Esophagus (tissue), 2 donors: ENCODE measurements around the gene CSNK2A3. TPM values are rescaled to one million over a fixed set of nuclear protein-coding genes. Genes with fewer than 3 reads are reported as not detected.

Source experiments
- H3K27ac ChIP-seq, 2 donors: one replicate each; pipeline ENCODE4 v1.5.1; 2013; ENCODE audit warnings: low read depth in 2 of 2, mild to moderate bottlenecking in 2 of 2, inconsistent platforms in 1 of 2, low read length in 1 of 2, moderate library complexity in 1 of 2
- H3K27me3 ChIP-seq, 2 donors: one replicate each; pipeline ENCODE4 v1.6.1; 2013; ENCODE audit warnings: low read length in 2 of 2, control low read depth in 1 of 2, mild to moderate bottlenecking in 1 of 2; ENCODE audit not compliant: insufficient read depth in 2 of 2, control insufficient read depth in 1 of 2
- H3K36me3 ChIP-seq, 2 donors: one replicate each; pipeline ENCODE4 v1.6.1; 2013; ENCODE audit warnings: low read length in 1 of 2; ENCODE audit not compliant: control insufficient read depth in 2 of 2, insufficient read depth in 2 of 2
- H3K4me1 ChIP-seq, 2 donors: one replicate each; pipeline ENCODE4 v1.6.1; 2013; ENCODE audit warnings: low read length in 1 of 2; ENCODE audit not compliant: control insufficient read depth in 2 of 2, insufficient read depth in 2 of 2
- H3K4me3 ChIP-seq, 2 donors: one replicate each; pipeline ENCODE4 v1.5.1; 2013; ENCODE audit warnings: low read length in 2 of 2, mild to moderate bottlenecking in 2 of 2, low read depth in 1 of 2, moderate library complexity in 1 of 2
- H3K9me3 ChIP-seq, 2 donors: one replicate each; pipeline ENCODE4 v1.6.1; 2013; ENCODE audit warnings: mild to moderate bottlenecking in 2 of 2, low read depth in 1 of 2, low read length in 1 of 2, moderate library complexity in 1 of 2; ENCODE audit not compliant: control insufficient read depth in 2 of 2, insufficient read depth in 1 of 2
- WGBS, 2 donors: extraction: QIAGEN DNeasy Blood & Tissue Kit; methylation state at CpG; one replicate each; pipeline ENCODE4 v1.1.7; 2013; 5-methylcytosine and 5-hydroxymethylcytosine counted together
- polyA plus RNA-seq, 2 donors: library from polyadenylated mRNA; stranded (reverse); fragments of 200-250 nt; gene quantifications; one replicate each; pipeline ENCODE4 v1.2.3, GENCODE V29; 2013
- donor health status: healthy with polysubstance abuse.
- donor health status: Bipolar disorder and iron deficiency.

Gene CSNK2A3
- polyA plus RNA-seq, 2 donors, result 0.14 to 0.54 TPM

DNA sequence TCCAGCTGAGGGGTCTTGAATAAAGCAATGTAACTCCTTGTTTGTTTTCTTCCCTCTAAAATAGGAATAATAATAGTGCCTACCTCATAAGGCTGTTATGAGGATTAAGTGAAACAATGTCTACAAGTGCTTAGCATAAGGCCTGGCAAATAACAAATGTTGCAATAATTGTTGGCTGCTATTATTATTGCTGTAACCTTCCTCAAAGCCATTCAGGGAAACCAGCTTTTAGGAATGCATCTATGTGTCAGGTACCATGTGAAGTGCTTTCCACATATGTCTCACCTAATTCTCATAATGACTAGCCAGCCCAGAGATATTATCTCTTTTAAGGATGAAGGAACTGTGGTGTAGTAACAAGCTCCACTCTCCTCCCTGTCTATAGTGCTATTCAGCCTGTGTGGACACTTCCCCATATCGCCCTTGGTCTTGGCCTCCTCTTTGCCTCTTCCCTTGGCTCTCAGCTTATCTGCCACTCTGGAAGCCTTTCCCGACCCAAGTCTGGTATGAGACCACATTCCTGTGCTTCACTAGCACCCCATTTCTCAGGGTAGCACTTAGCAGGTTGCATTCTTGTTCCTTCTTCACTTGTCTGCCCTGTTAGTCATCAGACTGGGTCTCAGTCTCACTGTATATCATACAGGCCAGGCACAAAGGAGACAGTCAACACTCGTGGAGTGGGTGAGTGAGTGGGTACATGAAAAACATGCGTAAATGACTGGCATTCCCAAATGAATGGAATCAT lies 23.8 kb downstream of the CSNK2A3 start:
- no peaks in the 10 kb centered on the region for H3K9me3 ChIP-seq
- no peaks in the 10 kb centered on the region for H3K4me1 ChIP-seq
- 80 to 85% methylated on average over 4 of the region's 4 CpGs for WGBS, 2 donors
- H3K36me3 ChIP-seq, result peaks cover 0 to 3% of the 10 kb centered on the region in 2 donors
- no peak overlapping the region for H3K4me3 ChIP-seq
- no peak overlapping the region for H3K27ac ChIP-seq
- no peaks in the 10 kb centered on the region for H3K27me3 ChIP-seq

DNA sequence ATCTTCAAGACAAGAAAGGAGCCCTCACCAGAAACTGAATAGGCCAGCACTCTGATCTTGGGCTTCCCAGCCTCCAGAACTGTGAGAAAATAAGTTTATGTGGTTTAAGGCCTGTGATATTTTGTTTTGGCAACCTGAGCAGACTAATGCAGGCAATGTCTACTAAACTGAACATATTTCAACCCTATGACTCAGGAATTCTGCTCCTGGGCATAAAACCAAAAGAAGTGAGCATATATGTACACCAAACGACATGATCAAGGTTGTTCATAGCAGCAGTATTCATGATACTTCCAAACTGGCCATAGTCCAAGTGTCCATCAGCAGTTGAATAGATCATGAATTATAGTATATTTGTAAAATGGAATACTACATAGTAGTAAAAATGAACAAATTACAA lies 29.0 kb downstream of the CSNK2A3 start:
- Histone ChIP-seq H3K4me1 (no peaks in the 10 kb centered on the region), H3K4me3 (no peak overlapping the region), H3K36me3 (no peaks in the 10 kb centered on the region), H3K27ac (no peak overlapping the region), H3K9me3 (peaks cover 0 to 2% of the 10 kb centered on the region in 2 donors), H3K27me3 (no peaks in the 10 kb centered on the region)
- 47 to 59% methylated on average over 1 of the region's 1 CpG for WGBS, 2 donors

DNA sequence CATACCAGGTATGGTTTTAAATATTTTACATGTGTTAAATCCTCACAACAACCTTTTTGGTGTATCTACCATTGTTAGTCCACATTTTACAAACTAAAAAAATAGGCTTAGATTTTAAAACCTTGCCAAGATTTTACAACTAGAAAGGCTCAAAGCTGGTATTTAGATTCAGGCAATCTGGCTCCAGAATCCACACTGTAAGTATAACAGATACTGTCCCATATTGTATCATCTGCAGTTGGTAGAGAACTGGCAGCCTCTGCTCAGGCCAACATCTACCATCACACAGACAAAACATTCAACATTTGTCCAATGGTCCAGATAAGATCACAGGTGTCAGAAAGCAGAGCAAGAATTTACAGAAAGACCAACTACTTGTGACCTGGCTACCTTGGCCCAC lies 30.9 kb downstream of the CSNK2A3 start:
- no peaks in the 10 kb centered on the region for H3K36me3 ChIP-seq
- H3K4me1 ChIP-seq, result no peaks in the 10 kb centered on the region
- no peaks in the 10 kb centered on the region for H3K27me3 ChIP-seq

DNA sequence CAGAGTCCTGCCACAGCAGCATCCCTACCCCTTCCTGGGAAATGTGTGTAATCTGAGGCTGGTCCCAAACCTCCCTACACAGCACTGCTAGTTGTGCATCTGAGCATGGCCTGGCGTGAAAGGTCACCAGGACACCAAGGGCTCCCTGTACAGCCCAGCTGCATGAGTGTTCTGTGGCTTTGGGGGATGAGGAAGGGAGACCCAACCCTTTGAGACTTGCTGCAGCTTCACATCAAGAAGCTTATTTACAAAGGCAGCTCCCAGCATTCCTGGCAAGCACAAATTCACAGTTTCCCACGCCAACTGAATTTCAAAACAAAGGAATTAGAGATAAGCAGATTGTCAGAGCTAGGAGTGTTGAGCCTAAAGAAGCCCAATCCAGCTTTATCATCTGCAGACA lies 32.2 kb downstream of the CSNK2A3 start:
- no peaks in the 10 kb centered on the region for H3K36me3 ChIP-seq
- 78 to 81% methylated on average over 2 of the region's 2 CpGs for WGBS, 2 donors
- H3K9me3 ChIP-seq, result peaks cover 0 to 2% of the 10 kb centered on the region in 2 donors
- H3K4me3 ChIP-seq, result no peak overlapping the region
- no peaks in the 10 kb centered on the region for H3K4me1 ChIP-seq
- H3K27me3 ChIP-seq, result no peaks in the 10 kb centered on the region
- H3K27ac ChIP-seq, result no peak overlapping the region

More for the DNA sequence above, 30.9 kb downstream of the CSNK2A3 start:
- Histone ChIP-seq H3K27ac (no peak overlapping the region), H3K4me3 (no peak overlapping the region), H3K9me3 (peaks cover 0 to 2% of the 10 kb centered on the region in 2 donors)

DNA sequence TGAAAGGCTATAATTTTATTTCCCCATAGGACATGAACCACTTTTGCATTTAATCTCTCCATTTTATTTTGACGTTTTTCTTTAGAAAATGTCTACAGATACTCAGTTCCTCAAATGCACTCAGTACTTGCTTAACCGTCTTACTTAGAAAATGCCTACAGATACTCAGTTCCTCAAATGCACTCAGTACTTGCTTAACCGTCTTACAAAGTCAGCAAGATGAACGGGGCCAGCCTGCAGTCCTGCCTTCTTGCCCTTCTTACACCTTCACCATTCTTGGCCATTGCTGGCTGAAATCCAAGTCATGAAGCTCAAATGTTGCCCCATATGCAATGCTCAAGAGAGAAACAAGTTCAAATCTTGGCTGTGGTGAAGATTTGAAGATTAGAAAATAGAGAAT lies 34.1 kb downstream of the CSNK2A3 start:
- 85 to 86% methylated on average over 4 of the region's 4 CpGs for WGBS, 2 donors
- H3K27me3 ChIP-seq, result no peaks in the 10 kb centered on the region
- H3K27ac ChIP-seq, result no peak overlapping the region
- H3K4me1 ChIP-seq, result no peaks in the 10 kb centered on the region
- H3K9me3 ChIP-seq, result peaks cover 0 to 2% of the 10 kb centered on the region in 2 donors
- H3K4me3 ChIP-seq, result no peak overlapping the region
- no peaks in the 10 kb centered on the region for H3K36me3 ChIP-seq

DNA sequence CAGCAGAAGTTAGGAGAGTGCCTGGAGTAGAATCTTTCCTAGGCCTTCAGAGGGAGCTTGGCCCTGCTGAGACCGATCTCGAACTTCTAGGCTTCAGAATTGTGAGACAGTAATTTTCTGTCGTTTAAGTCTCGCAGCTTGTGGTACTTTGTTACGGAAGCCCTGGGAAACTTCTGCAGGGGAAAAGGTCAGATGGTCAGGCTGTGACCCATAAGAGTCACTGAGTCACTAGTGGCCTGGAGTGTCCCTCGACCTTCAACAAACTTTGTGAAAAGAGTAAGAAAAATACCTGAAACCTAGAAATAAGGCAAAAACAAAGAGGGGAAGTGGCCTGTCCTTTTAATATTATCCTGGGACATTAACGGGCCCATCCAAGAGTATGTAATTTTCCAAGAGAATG lies 34.6 kb downstream of the CSNK2A3 start:
- Histone ChIP-seq H3K4me1 (no peaks in the 10 kb centered on the region), H3K4me3 (no peak overlapping the region), H3K36me3 (no peaks in the 10 kb centered on the region), H3K27me3 (no peaks in the 10 kb centered on the region), H3K9me3 (peaks cover 0 to 2% of the 10 kb centered on the region in 2 donors), H3K27ac (no peak overlapping the region)
- 90 to 92% methylated on average over 7 of the region's 7 CpGs for WGBS, 2 donors

DNA sequence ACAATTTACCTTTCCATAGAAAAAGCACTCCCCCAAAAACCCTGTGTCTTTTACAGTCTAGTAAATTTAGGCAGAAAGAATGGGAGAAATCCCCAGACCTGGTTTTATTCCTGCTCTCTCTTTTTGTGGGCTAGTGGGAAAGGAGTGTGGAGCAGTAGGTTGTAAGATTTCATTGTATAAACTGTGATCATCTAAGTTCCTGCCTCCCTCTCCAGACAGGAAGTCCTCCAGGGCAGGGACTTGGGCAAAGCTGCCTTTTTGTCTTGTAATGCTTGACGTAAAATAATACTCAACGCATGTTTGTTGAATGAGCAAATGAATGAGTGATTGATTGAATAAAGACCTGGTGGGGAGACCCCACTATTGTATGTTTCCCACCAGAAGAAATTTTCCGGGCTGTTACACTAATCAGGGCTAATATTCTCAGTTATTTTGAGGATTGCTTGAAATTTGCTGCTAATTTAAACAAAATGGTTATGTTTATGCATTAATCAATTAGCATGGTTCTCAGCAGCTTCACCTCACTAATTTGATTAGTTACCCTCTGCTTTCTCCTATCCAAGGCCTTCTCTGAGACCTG lies 36.3 kb downstream of the CSNK2A3 start:
- Histone ChIP-seq H3K27ac (no peak overlapping the region), H3K4me3 (no peak overlapping the region), H3K36me3 (no peaks in the 10 kb centered on the region), H3K4me1 (peaks cover 0 to 2% of the 10 kb centered on the region in 2 donors), H3K27me3 (no peaks in the 10 kb centered on the region), H3K9me3 (no peaks in the 10 kb centered on the region)
- 93% methylated on average over 3 of the region's 3 CpGs for WGBS, 2 donors

DNA sequence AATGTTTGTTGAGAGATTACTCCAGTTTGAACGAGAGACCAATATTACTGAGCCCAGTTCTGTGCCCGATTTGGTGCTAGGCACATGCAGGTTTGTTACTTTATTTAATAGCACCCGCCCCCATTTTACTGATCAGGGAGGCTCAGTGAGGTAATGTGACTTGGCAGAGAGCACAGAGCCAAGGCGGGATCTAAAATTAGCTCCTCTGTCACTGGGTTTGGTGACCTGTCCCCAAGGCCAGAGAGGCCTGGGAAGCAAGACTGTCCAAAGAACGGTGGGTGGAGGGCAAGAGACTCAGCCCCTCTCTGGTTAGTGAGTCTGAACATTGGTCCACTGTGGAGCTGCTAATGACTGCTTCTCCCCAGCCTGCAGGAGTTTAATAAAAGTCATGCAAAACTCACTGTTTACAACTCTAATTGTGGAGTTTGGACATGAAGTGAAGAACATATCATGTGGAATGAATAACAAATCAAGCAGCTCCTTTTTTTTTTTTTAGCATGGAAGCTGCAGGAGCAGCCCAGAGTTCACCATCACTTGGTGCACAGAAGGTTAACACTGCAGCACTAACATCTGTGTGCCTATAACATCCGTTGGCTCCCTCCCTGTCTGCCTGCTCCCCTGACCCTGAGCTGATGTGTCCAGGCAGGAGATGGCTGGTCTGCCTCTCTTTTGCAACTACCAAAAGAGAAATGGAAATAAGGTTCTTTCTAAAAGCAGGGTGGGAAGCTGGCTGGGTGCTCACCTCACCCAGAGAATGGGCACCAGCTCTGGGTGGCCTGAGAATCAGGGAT lies 39.0 kb downstream of the CSNK2A3 start:
- no peaks in the 10 kb centered on the region for H3K36me3 ChIP-seq
- WGBS, 2 donors, result 49 to 57% methylated on average over 6 of the region's 6 CpGs
- H3K4me3 ChIP-seq, result no peak overlapping the region
- H3K9me3 ChIP-seq, result no peaks in the 10 kb centered on the region
- peaks cover 0 to 2% of the 10 kb centered on the region in 2 donors for H3K4me1 ChIP-seq
- H3K27me3 ChIP-seq, result no peaks in the 10 kb centered on the region
- peak overlapping the region in 1 of 2 donors; percentile 28 for H3K27ac ChIP-seq

DNA sequence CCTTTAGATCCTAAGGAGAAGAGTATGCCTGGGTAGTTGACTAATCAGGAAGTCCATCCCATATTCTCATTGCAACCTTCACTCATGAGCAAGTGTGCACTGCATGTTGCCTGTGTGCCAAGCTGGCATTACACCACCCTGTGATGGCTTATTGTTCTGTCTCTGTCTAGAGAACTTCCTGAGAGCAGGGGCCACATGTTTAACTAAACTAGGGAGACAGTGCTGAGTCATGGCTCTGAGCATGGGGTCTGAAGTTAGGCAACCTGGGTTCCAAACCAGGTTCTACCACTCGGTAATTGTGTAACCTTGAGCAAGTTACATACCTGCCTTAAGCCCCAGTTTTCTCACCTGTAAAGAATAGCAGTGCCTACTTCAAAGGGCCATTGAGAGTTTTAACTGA lies 39.6 kb downstream of the CSNK2A3 start:
- peaks cover 0 to 2% of the 10 kb centered on the region in 2 donors for H3K4me1 ChIP-seq
- H3K4me3 ChIP-seq, result no peak overlapping the region
- H3K9me3 ChIP-seq, result no peaks in the 10 kb centered on the region
- H3K27ac ChIP-seq, result no peak overlapping the region
- WGBS, 2 donors, result 46 to 53% methylated on average over 1 of the region's 1 CpG
- no peaks in the 10 kb centered on the region for H3K36me3 ChIP-seq
- no peaks in the 10 kb centered on the region for H3K27me3 ChIP-seq
